Measurements from ENCODE around the gene GPRC5B. TPM values are rescaled to one million over a fixed set of nuclear protein-coding genes. Genes with fewer than 3 reads are reported as not detected.

Gene GPRC5B
- total RNA-seq, 4 donors from 2014 or later = 16.5 to 53.0 (median 22.3) TPM

GRCh38 chr16:19848756-19849155, 35.9 kb downstream of the GPRC5B start:
- intact Hi-C loops (cut with DNase I; ENCODE audit: low total_unique reads) = loop anchor here (10.0 kb wide), 1 partner anchor 64 kb away; no protein-coding TSS in a partner anchor
- TF ChIP-seq POLR2A (IDR thresholded peaks at IDR 0.05) (no peak), CTCF (IDR thresholded peaks at IDR 0.05) (no peak)
- no peaks in the 10 kb centered on the region for H3K9me3 ChIP-seq

GRCh38 chr16:19846436-19846835, 38.2 kb downstream of the GPRC5B start:
- Histone ChIP-seq H3K4me1 (no peaks in the 10 kb centered on the region), H3K9me3 (no peaks in the 10 kb centered on the region), H3K27me3 (no peaks in the 10 kb centered on the region), H3K27ac (peak overlapping the region in 1 of 2 donors; percentile 82), H3K36me3 (no peaks in the 10 kb centered on the region), H3K4me3 (no peak overlapping the region)
- no peak for TF ChIP-seq CTCF (IDR thresholded peaks at IDR 0.05)
- no peak for TF ChIP-seq POLR2A (IDR thresholded peaks at IDR 0.05)
- intact Hi-C loops (cut with DNase I; ENCODE audit: low total_unique reads) = loop anchor here (10.0 kb wide), 1 partner anchor 62 kb away; no protein-coding TSS in a partner anchor
- DNase-seq = no peak

More at GRCh38 chr16:19848756-19849155, 35.9 kb downstream of the GPRC5B start:
- H3K4me1 ChIP-seq = no peaks in the 10 kb centered on the region
- H3K27ac ChIP-seq = no peak overlapping the region
- DNase-seq = no peak
- no peaks in the 10 kb centered on the region for H3K27me3 ChIP-seq
- no peak overlapping the region for H3K4me3 ChIP-seq
- no peaks in the 10 kb centered on the region for H3K36me3 ChIP-seq

- Histone ChIP-seq H3K27ac (peak overlapping the region; percentile 44 to 82), H3K4me1 (no peaks in the 10 kb centered on the region), H3K36me3 (no peaks in the 10 kb centered on the region), H3K9me3 (no peaks in the 10 kb centered on the region), H3K4me3 (no peak overlapping the region), H3K27me3 (no peaks in the 10 kb centered on the region)
- no peak for TF ChIP-seq CTCF (IDR thresholded peaks at IDR 0.05)
- TF ChIP-seq POLR2A (IDR thresholded peaks at IDR 0.05) = no peak
- intact Hi-C loops (cut with DNase I; ENCODE audit: low total_unique reads) = loop anchor here (10.0 kb wide), 1 partner anchor 60 kb away; no protein-coding TSS in a partner anchor
- DNase-seq = peak; percentile 23 to 43
Measured at GRCh38 chr16:19844945-19845641, 39.6 kb downstream of the GPRC5B start.

GRCh38 chr16:19843371-19843770, 41.3 kb downstream of the GPRC5B start:
- Histone ChIP-seq H3K9me3 (no peaks in the 10 kb centered on the region), H3K27me3 (no peaks in the 10 kb centered on the region), H3K36me3 (no peaks in the 10 kb centered on the region), H3K27ac (peak overlapping the region in 1 of 2 donors; percentile 82), H3K4me1 (no peaks in the 10 kb centered on the region), H3K4me3 (no peak overlapping the region)
- no peak for TF ChIP-seq POLR2A (IDR thresholded peaks at IDR 0.05)
- TF ChIP-seq CTCF (IDR thresholded peaks at IDR 0.05) = no peak
- intact Hi-C loops (cut with DNase I; ENCODE audit: low total_unique reads) = loop anchor here (10.0 kb wide), 1 partner anchor 59 kb away; no protein-coding TSS in a partner anchor
- DNase-seq = no peak

GRCh38 chr16:19842426-19843157, 42.1 kb downstream of the GPRC5B start:
- Histone ChIP-seq H3K27ac (peak overlapping the region in 1 of 2 donors; percentile 11), H3K4me1 (no peaks in the 10 kb centered on the region), H3K27me3 (no peaks in the 10 kb centered on the region), H3K9me3 (no peaks in the 10 kb centered on the region), H3K4me3 (no peak overlapping the region), H3K36me3 (no peaks in the 10 kb centered on the region)
- TF ChIP-seq POLR2A (IDR thresholded peaks at IDR 0.05) = no peak
- no peak for TF ChIP-seq CTCF (IDR thresholded peaks at IDR 0.05)
- no peak for DNase-seq
- intact Hi-C loops (cut with DNase I; ENCODE audit: low total_unique reads) = loop anchor here (10.0 kb wide), 1 partner anchor 58 kb away; no protein-coding TSS in a partner anchor

Measured in uterus (tissue), 4 donors.